GM19351 (cell line): ENCODE data around the gene MESP1.

Source experiments
- ATAC-seq: cut with Tn5 transposase; IDR thresholded peaks from one replicate; pipeline ENCODE4 v1.9.1; 2021; ENCODE audit warnings: mild to moderate bottlenecking, moderate library complexity; ENCODE audit not compliant: unreplicated experiment

MESP1 gene

DNA sequence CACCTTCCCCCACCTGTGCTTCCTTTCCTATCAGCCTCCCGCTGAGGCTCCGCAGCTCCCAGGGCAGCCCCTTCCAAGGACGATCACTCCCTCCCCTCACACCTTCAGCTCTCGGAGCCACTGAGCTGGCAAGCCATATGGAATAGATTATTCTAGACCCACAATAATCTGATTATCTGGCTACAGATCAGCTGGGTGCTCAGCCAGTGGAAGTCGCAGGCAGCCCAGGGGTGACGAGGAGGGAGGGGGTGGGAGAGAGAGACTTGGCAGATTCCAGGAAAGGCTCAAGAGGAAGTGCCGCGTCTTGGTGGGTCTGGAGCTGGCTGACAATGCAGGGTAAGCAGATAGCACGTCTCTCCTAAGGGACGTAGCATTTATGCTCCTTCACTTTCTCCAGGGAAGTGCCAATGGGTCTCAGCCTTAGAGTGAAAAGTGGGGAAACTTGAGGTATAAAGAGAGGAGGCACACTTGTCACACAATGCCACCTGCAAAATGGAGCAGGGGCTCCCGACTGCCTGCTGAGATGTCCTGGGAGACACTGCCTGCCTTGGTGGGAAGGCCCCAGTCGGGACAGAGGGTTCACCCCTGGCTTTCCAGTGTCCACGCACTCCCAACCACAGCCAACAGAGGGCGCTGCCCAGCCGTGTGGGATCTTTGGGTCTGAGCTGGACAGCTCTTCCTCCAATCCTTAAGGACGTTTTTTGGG lies 9.4 kb upstream of the MESP1 start:
- peak; percentile 55 for ATAC-seq

DNA sequence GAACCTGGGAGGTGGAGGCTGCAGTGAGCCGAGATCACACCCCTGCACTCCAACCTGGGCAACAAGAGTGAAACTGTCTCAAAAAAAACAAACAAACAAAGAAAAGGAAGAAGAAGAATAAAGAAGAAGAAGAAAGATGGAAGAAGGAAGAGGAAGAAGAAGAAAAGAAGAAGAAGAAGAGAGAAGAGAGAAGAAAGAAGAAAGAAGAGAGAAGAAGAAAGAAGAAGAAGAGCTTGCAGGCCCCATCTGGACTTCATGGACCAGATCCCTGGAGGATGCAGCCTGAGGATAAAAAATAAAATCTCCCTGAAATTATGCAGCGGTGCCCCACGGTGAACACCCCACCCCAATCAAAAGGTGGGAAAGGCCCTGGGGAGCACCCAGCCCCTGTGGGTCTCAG lies 8.8 kb upstream of the MESP1 start:
- ATAC-seq: no peak

GRCh38 chr15:89758981-89759380 lies 7.9 kb upstream of the MESP1 start:
- no peak for ATAC-seq

GRCh38 chr15:89758283-89758682 lies 7.2 kb upstream of the MESP1 start:
- no peak for ATAC-seq

GRCh38 chr15:89756897-89757296 lies 5.8 kb upstream of the MESP1 start:
- no peak for ATAC-seq

GRCh38 chr15:89755701-89756100 lies 4.7 kb upstream of the MESP1 start:
- no peak for ATAC-seq

GRCh38 chr15:89754361-89755154 lies 3.5 kb upstream of the MESP1 start:
- no peak for ATAC-seq

DNA sequence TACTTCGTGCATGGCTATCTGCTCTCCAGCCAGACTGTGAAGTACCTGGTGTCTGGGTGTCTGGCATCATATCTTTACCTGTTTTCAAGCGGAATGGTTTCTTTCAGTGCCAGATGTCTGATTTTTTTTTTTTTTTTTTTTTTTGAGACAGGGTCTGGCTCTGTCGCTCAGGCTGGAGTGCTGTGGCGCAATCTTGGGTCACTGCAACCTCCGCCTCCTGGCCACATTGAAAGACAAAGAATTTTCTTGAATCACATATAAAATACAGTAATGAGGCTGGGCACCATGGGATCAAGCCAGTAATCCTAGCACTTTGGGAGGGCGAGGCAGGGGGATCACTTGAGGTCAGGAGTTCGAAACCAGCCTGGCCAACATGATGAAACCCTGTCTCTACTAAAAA lies 2.8 kb upstream of the MESP1 start:
- ATAC-seq: no peak

- ATAC-seq: no peak
These were observed 699 bp upstream of the MESP1 start for GRCh38 chr15:89751748-89752147.

DNA sequence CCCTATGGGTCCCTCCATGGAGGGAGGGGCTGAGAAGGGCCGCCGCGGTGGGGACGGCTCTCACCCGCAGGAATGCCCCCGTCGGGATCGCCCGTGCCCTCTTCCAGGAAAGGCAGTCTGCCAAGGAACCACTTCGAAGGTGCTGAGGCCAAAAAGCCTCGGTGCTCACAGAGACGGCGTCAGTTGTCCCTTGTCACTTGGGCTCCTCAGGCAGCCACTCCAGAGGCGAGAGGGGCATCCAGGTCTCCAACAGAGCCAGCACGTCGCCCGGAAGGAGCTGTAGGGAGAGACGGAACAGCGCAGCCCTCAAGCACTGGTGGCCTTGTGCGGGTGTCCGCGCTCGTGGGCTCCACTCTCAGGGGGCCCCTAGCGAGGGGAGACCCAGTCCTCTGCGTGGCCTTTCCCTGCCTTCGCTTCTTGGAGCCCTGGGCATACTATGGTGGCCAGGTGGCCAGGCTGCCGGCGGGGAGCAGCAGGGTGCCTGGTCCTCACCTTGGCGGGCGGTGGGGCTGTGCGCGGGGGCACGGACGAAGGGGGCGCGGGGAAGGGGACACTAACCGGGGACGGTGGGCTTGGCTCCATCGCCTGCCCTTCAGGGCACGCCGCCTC lies 994 bp downstream of the MESP1 start:
- peak; percentile 10 for ATAC-seq

- ATAC-seq: no peak
These were observed 1.5 kb downstream of the MESP1 start for GRCh38 chr15:89749526-89749925.

GRCh38 chr15:89749054-89749453 lies 2.0 kb downstream of the MESP1 start:
- no peak for ATAC-seq

DNA sequence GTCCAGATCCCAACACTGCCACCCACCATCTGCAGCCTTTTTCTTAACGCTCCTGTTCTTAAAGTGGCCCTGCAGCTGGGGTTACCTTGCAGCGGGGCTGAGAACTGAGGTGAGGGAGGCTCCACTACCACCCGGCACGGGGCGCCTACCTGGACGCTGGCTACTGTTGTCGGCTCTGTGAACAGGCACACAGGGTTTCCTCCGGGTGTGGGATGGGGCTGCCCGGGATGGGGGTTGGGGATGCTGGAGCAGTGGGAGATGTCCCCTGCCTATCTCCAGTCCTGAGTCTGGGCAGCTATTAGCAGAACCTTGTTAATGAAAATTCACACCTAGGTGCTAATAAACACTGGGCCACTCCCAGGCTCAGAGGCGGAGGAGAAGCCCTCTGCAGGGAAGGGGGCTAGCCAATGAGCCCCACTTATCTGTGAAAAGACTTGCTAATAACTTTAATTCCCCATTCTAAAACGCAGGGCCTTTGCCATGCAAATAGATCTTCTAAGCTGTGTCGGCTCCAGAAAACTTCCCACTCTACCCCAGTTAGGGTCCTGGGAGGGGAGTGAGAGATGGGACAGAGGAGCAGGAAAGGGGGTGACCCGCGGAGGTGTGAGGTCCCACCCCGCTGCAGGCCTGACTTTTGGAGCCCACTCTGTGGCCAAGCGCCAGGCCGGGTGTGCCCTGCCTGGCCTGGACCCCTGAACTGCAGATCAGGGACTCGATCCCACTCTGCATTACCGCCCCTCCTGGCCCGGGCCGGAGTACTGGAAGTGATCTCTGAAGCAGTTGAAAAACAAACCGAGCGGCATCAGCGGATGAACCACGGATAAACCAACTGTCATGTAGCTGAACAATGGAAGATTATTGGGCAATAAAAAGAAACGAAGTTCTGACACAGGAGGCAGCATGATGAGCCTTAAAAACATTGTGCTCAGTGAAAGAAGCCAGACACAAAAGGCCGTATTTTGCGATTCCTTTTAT lies 3.1 kb downstream of the MESP1 start:
- ATAC-seq: no peak

- ATAC-seq: no peak
These were observed 4.7 kb downstream of the MESP1 start for GRCh38 chr15:89746386-89746780.

DNA sequence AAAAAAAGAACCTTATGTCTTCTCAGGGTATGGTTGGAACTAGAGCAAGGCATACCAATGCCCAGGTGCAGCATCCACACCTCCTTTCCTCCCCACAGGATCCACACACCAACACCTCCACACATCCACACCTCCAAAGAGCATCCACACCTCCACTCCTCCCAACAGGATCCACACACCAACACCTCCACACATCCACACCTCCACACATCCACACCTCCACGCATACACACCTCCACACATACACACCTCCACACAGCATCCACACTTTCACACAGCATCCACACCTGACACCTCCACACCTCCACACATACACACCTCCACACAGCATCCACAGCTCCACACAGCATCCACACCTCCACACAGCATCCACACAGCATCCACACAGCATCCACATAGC lies 5.3 kb downstream of the MESP1 start:
- ATAC-seq: no peak

- ATAC-seq: no peak
These were observed 5.9 kb downstream of the MESP1 start for GRCh38 chr15:89745131-89745530.

DNA sequence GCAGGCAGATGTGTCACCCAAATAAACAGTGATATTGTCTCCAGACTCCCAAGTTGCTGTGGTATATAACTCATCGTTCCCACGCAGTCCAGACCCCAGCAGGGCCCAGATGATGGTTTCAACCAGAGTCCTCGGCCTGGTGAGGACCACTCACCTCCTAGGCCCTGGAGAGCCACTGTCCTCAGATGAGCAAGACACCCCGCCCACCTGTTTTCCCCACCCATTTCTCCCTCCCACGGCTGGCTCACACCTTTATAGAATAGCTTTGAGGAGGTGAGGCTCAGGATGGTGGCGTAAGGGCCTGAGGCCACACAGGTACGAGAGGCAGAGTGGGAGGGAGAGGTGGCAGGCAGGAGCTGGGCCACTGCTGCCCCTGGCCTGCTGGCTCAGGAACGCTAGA lies 7.5 kb downstream of the MESP1 start:
- no peak for ATAC-seq

GRCh38 chr15:89743011-89743410 lies 8.0 kb downstream of the MESP1 start:
- ATAC-seq: no peak

GRCh38 chr15:89740137-89740536 lies 10.9 kb downstream of the MESP1 start:
- ATAC-seq: peak; percentile 77

GRCh38 chr15:89735773-89736172 lies 15.3 kb downstream of the MESP1 start:
- no peak for ATAC-seq
